Stimulated activated CD8-positive, alpha-beta memory T cell treated with anti-CD3 and anti-CD28 coated beads, Interleukin-4, amount 100 ng/mL, for 48 hours (primary cell): ENCODE measurements around the gene SPTBN1.
"Not testable (repeated sequence)": the region's sequence is repeated elsewhere in the genome, so short reads cannot be mapped to it uniquely, and the experiment has no call there.

Experiments
- DNase-seq: peaks from one replicate; pipeline ENCODE4 v3.0.0-alpha.2; 2020

Gene SPTBN1

GRCh38 chr2:54680397-54681041, 224.4 kb downstream of the SPTBN1 start:
- peak; percentile 54 for DNase-seq

DNA sequence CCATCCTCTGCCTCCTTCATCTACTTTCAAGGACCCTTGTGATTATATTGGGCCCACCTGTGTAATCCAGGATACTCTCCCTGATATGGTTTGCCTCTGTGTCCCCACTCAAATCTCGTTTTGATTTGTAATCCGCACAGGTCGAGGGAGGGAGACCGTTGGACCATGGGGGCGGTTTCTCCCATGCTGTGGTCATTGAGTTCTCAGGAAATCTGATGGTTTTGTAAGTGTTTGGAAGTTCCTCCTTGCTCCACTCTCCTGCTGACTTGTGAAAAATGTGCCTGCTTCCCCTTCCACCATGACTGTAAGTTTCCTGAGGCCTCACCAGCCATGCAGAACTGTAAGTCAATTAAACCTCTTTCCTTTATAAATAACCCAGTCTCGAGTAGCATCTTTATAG, 225.3 kb downstream of the SPTBN1 start:
- DNase-seq: no peak

DNA sequence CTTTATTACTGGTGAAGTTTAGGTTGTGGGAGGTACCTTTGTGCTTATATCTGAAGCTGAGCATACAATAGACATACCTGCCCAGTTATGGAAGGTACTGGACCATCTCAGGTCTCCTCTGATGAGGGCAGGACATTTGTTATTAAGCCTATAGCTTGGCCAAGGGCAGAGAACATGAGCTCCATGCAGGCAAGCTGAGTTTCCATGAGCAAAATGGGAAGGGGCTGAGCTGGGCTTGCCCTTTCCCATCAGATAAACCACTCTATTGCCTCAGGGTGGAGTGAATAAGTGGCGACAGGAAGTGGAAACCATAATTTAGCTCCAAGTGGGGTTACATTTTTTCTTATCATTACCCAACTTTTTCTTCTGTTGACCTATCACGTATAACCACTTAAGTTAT, 227.5 kb downstream of the SPTBN1 start:
- no peak for DNase-seq

DNA sequence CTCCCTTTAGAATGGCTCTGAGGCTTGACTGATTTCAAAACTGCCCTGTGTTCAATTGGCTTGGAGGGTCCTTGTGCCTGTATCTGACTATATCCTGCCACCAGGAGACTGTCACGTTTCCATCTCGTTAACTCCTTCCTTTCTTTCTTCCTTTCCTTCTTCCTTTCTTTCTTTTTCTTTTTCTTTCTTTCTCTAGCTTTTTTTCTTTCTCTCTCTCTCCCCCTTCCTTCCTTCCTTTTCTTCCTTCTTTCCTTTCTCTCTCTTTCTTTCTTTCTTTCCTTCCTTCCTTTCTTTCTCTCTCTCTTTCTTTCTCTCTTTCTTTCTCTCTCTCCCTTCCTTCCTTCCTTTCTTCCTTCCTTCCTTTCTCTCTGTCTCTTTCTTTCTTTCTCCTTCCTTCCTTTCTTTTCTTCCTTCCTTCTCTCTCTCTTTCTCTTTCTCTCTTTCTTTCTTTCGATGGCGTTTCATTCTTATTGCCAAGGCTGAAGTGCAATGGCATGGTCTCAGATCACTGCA, 229.2 kb downstream of the SPTBN1 start:
- no peak for DNase-seq

GRCh38 chr2:54687595-54688152, 231.5 kb downstream of the SPTBN1 start:
- DNase-seq: no peak

DNA sequence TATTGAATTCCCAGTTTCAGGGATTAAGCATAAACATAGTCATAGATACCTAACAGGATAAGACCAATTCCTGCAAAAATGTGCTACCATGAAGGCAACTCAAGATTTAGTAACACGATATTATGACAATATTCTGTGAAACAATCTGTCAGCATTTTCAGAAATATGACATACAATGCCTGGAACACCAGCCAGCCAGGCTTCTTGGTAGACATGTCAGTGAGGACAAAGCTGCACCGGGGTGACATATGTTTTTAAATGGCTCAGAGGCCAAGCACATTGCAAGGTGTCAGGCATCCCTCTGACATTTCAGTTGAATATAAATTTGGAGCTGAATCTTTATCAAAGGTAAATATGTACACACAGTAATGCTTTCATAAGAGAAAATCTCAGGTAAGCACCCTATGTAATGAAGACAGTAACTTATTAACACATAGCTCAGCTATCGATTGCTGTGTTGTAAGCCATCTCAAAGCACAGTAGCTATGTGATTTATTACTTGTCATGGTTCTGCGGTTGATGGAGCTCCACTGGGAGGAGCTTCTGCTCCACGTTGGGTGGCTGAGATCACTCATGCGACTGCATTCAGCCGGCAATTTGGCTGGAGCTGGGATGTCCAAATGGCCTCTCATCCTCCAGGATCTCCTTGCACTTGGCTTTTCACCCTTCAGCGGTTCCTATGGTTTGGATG, 235.5 kb downstream of the SPTBN1 start:
- no peak for DNase-seq

DNA sequence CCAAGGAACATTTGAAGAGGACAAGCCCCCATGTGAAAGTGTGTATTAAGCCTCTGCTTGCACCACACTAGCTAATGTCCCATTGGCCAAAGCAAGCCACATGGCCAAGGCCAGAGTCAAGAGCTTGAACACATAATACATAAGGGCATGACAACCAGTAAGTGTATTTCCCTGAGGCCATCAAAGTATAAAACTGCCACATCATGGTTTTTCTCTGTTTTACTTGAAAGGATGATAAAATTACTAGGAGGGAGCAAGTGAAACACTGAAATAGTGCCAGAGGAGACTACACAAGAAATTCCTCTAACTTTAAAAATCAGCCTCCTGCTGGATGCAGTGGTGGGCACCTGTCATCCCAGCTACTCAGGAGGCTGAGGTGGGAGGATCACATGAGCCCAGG, 236.4 kb downstream of the SPTBN1 start:
- no peak for DNase-seq

DNA sequence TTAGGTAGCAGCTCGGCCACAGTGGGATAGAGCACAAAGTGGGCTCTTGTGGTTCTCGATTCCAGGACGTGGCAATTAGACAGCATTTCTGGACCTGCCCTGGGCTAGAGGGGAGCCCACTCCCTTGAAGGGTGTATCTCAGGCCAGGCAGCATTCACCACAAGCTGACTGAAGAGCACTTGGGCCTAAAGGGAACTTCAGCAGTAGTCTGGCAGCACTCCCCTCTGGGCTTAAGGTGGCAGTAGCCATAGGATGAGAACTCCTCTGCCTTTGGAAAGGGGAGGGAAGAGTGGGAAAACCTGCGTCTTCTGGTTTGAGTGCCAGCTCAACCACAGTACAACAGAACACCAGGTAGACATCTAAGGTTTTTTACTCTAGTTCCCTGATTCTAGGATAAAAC, 239.3 kb downstream of the SPTBN1 start:
- no peak for DNase-seq

DNA sequence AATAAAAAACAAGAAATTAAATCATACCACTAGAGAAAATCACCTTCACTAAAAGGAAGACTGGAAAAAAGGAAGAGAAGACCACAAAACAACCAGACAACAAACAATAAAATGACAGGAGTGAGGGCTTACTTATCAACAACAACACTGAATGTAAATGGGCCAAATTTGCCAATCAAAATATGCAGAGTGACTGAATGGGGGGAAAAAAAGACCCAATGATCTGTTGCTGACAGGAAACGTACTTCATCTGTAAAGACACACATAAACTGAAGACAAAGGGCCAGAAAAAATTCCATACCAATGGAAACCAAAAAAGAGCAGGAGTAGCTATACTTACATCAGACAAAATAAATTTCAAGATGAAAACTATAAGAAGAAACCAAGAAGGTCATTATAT, 241.8 kb downstream of the SPTBN1 start:
- DNase-seq: no peak

- DNase-seq: not testable (repeated sequence)
Observed at GRCh38 chr2:54698926-54699325, 242.8 kb downstream of the SPTBN1 start.

DNA sequence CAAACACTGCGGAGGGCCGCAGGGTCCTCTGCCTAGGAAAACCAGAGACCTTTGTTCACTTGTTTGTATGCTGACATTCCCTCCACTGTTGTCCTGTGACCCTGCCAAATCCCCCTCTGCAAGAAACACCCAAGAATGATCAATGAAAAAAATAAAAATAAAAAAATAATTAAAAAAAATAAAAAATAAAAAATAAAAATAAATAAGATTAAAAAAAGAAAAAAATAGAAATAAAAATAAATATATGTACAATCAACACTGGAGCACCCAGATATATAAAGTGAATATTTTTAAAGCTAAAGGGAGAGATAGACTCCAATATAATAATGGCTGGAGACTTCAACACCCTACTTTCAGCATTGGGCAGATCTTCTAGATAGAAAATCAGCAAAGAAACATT, 243.5 kb downstream of the SPTBN1 start:
- DNase-seq: no peak

DNA sequence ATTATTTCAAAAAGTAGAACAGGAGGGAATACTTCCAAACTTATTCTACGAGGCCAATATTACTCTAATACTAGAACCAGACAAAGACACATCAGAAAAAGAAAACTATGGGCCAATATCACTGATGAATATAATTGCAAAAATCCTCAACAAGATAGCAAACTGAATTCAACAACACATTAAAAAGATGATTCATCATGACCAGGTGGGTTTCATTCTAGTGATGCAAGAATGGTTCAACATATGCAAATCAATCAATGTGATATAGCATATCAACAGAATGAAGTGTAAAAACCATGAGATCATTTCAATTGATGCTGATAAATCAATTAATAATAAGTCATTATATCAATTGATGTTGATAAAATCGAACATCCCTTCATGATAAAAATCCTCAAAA, 244.9 kb downstream of the SPTBN1 start:
- DNase-seq: no peak

- no peak for DNase-seq
Observed at GRCh38 chr2:54704238-54704637, 248.1 kb downstream of the SPTBN1 start.

- no peak for DNase-seq
Observed at GRCh38 chr2:54704688-54705605, 248.8 kb downstream of the SPTBN1 start.

DNA sequence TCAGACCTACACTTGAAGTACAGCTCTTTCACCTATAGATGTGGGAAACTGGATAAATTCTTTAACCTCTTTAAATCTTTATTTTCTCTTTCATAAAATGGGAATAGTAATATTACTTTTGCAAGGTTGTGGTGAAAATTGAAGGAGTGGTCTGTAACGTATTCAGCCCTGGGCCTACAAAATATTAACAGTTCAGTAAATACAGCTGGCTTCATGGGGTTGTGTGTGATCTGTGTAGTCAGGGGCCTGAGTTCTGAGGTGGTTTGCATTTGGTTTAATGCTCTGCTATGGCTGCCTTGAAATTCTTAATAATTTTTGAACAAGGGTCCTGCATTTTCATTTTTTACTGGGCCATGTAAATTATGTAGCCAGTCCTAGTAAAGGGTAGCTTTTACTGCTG, 250.5 kb downstream of the SPTBN1 start:
- no peak for DNase-seq

GRCh38 chr2:54708584-54709335, 252.6 kb downstream of the SPTBN1 start:
- no peak for DNase-seq

- no peak for DNase-seq
Observed at GRCh38 chr2:54709336-54709809, 253.2 kb downstream of the SPTBN1 start.

- DNase-seq: no peak
Observed at GRCh38 chr2:54710216-54710615, 254.1 kb downstream of the SPTBN1 start.

DNA sequence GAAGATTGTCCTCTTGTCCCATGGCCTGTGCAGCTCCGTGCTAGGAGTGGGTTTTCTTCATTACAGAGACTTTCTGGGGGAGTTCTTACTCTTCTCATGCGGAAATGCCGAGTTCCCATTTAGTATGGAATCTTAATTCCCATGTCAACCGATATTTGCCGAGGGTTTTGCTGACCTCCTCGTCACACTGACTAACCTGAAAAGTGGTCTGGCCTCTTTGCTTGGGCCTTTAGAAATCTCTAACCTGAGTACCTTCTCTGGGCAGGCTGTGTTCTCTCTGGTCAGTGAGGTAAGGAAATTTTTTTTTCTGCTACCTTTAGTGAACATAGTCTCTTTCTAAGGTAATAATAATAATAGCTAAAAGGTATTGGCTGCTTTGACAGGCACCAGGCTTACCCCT, 256.4 kb downstream of the SPTBN1 start:
- DNase-seq: no peak

DNA sequence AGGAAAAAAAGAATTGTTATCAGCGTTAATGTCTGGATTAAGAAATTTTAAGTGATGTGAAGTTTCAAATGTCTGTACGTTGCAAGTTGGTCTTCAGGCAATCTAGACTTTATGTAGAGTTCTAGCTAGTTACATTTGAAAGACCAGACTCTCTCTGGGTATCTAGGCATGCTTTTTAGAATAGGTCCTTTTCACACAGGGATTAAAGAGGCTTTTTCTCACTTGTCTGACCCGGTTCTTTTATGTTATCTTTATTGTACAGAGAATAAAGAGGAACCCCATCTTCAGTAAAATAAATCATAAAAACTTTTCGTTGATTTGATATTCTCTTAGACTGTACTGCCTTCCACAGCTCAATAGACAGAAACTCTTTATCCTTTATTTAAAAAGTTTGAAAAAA, 258.9 kb downstream of the SPTBN1 start:
- DNase-seq: no peak

DNA sequence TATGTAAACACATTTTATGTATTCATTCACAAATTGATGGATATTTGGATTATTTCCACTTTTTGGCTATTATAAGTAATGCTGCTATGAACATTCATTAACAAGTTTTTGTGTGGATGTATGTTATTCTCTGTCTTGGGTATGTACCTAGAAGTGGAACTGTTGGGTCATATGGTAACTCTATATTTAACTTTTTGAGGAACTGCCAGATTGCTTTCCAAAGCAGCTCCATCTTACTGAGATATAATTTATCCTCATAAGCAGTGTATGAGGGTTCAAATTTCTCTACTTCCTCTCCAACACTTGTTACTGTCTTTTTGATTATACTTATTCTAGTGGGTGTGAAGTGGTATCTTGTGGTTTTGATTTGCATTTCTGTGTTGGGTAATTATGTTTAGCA, 260.2 kb downstream of the SPTBN1 start:
- no peak for DNase-seq

GRCh38 chr2:54720563-54720962, 264.4 kb downstream of the SPTBN1 start:
- DNase-seq: no peak
